Measurements from ENCODE around the gene STMN3.
"Not testable (repeated sequence)": the region's sequence is repeated elsewhere in the genome, so short reads cannot be mapped to it uniquely, and the experiment has no call there.

STMN3 gene

GRCh38 chr20:63630956-63631355, 22.3 kb downstream of the STMN3 start:
- not testable (repeated sequence) for DNase-seq

GRCh38 chr20:63628246-63628975, 24.8 kb downstream of the STMN3 start:
- peak; percentile 62 for DNase-seq

- no peak for DNase-seq
Observed at GRCh38 chr20:63627751-63628245, 25.4 kb downstream of the STMN3 start.

- DNase-seq, result peak; percentile 53
Observed at GRCh38 chr20:63627129-63627750, 26.0 kb downstream of the STMN3 start.

- no peak for DNase-seq
Observed at GRCh38 chr20:63626424-63627128, 26.6 kb downstream of the STMN3 start, which contains the start of gene GMEB2. GMEB2 (minus strand) TSS chr20:63627101; CDS start chr20:63619397, 7,704 bp downstream.

- no peak for DNase-seq
Observed at GRCh38 chr20:63625771-63626423, 27.3 kb downstream of the STMN3 start.

- DNase-seq, result no peak
Observed at GRCh38 chr20:63624486-63624885, 28.7 kb downstream of the STMN3 start.

- DNase-seq, result no peak
Observed at GRCh38 chr20:63622732-63623131, 30.5 kb downstream of the STMN3 start.

- DNase-seq, result no peak
Observed at GRCh38 chr20:63622096-63622495, 31.1 kb downstream of the STMN3 start.

GRCh38 chr20:63620991-63621390, 32.2 kb downstream of the STMN3 start:
- no peak for DNase-seq

GRCh38 chr20:63619505-63619904, 33.7 kb downstream of the STMN3 start:
- DNase-seq, result no peak

- DNase-seq, result no peak
Observed at GRCh38 chr20:63619086-63619485, 34.1 kb downstream of the STMN3 start.

GRCh38 chr20:63618291-63618980, 34.8 kb downstream of the STMN3 start:
- DNase-seq, result no peak

GRCh38 chr20:63617876-63618265, 35.4 kb downstream of the STMN3 start:
- no peak for DNase-seq

GRCh38 chr20:63617092-63617875, 35.9 kb downstream of the STMN3 start:
- no peak for DNase-seq

GRCh38 chr20:63613863-63614594, 39.2 kb downstream of the STMN3 start:
- not testable (repeated sequence) for DNase-seq

- DNase-seq, result no peak
Observed at GRCh38 chr20:63612276-63612931, 40.8 kb downstream of the STMN3 start.

GRCh38 chr20:63611646-63612045, 41.6 kb downstream of the STMN3 start:
- DNase-seq, result no peak

GRCh38 chr20:63610581-63611435, 42.4 kb downstream of the STMN3 start:
- DNase-seq, result no peak

Data from NCI-H2029 treated with DMSO at 0.1 percent for 48 hours (cell line).